ENCODE measurements around the gene C1orf185. TPM values are rescaled to one million over a fixed set of nuclear protein-coding genes. Genes with fewer than 3 reads are reported as not detected.
"Not testable (repeated sequence)": the region's sequence is repeated elsewhere in the genome, so short reads cannot be mapped to it uniquely, and the experiment has no call there.

The C1orf185 gene
- total RNA-seq, 1 donor from 2014 or later, result not detected

DNA sequence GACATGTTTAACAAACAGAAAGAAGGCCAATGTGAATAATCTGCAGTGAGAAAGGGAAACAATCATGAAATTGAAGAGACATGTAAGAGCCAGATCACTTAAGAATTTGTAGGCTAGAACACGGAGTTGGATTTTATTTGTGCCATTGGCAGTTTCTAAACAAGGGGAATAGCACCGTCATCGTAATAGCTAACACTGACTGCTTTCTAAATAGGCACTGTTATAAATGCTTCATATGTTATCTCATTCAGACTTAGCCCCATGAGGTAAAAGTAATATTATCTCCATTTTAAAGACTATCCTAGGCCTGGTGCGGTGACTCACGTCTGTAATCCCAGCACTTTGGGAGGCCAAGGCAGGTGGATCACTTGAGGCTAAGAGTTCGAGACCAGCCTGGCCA, 12.1 kb downstream of the C1orf185 start:
- H3K27ac Mint-ChIP-seq (ENCODE audit: unreplicated experiment), result no peak overlapping the region
- no peaks in the 10 kb centered on the region for H3K4me1 Mint-ChIP-seq (ENCODE audit: unreplicated experiment)
- H3K4me3 Mint-ChIP-seq (ENCODE audit: unreplicated experiment), result no peak overlapping the region
- H3K36me3 Mint-ChIP-seq (ENCODE audit: low read depth, unreplicated experiment), result no peaks in the 10 kb centered on the region
- DNase-seq (ENCODE audit: low spot score), result no peak
- no peaks in the 10 kb centered on the region for H3K27me3 Mint-ChIP-seq (ENCODE audit: unreplicated experiment)
- TF ChIP-seq, protein P1, sequence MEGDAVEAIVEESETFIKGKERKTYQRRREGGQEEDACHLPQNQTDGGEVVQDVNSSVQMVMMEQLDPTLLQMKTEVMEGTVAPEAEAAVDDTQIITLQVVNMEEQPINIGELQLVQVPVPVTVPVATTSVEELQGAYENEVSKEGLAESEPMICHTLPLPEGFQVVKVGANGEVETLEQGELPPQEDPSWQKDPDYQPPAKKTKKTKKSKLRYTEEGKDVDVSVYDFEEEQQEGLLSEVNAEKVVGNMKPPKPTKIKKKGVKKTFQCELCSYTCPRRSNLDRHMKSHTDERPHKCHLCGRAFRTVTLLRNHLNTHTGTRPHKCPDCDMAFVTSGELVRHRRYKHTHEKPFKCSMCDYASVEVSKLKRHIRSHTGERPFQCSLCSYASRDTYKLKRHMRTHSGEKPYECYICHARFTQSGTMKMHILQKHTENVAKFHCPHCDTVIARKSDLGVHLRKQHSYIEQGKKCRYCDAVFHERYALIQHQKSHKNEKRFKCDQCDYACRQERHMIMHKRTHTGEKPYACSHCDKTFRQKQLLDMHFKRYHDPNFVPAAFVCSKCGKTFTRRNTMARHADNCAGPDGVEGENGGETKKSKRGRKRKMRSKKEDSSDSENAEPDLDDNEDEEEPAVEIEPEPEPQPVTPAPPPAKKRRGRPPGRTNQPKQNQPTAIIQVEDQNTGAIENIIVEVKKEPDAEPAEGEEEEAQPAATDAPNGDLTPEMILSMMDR (IDR thresholded peaks at IDR 0.05; ENCODE audit: unreplicated experiment), result no peak
- no peaks in the 10 kb centered on the region for H3K9me3 Mint-ChIP-seq (ENCODE audit: unreplicated experiment)

- Mint-ChIP-seq H3K4me3 (ENCODE audit: unreplicated experiment) (no peak overlapping the region), H3K27me3 (ENCODE audit: unreplicated experiment) (no peaks in the 10 kb centered on the region), H3K36me3 (ENCODE audit: low read depth, unreplicated experiment) (no peaks in the 10 kb centered on the region), H3K27ac (ENCODE audit: unreplicated experiment) (no peak overlapping the region), H3K4me1 (ENCODE audit: unreplicated experiment) (no peaks in the 10 kb centered on the region), H3K9me3 (ENCODE audit: unreplicated experiment) (no peaks in the 10 kb centered on the region)
- TF ChIP-seq, protein P1 (IDR thresholded peaks at IDR 0.05; ENCODE audit: unreplicated experiment), result no peak
- DNase-seq (ENCODE audit: low spot score), result no peak
Measured at GRCh38 chr1:51115714-51116404, 13.8 kb downstream of the C1orf185 start.

- DNase-seq (ENCODE audit: low spot score), result no peak
- no peaks in the 10 kb centered on the region for H3K4me1 Mint-ChIP-seq (ENCODE audit: unreplicated experiment)
- TF ChIP-seq, protein P1 (IDR thresholded peaks at IDR 0.05; ENCODE audit: unreplicated experiment), result no peak
- H3K27ac Mint-ChIP-seq (ENCODE audit: unreplicated experiment), result no peak overlapping the region
- H3K27me3 Mint-ChIP-seq (ENCODE audit: unreplicated experiment), result no peaks in the 10 kb centered on the region
- no peak overlapping the region for H3K4me3 Mint-ChIP-seq (ENCODE audit: unreplicated experiment)
- no peaks in the 10 kb centered on the region for H3K9me3 Mint-ChIP-seq (ENCODE audit: unreplicated experiment)
- H3K36me3 Mint-ChIP-seq (ENCODE audit: low read depth, unreplicated experiment), result no peaks in the 10 kb centered on the region
Measured at GRCh38 chr1:51119331-51119730, 17.3 kb downstream of the C1orf185 start.

GRCh38 chr1:51120629-51121028, 18.6 kb downstream of the C1orf185 start:
- H3K9me3 Mint-ChIP-seq (ENCODE audit: unreplicated experiment), result no peaks in the 10 kb centered on the region
- H3K4me1 Mint-ChIP-seq (ENCODE audit: unreplicated experiment), result no peaks in the 10 kb centered on the region
- no peak overlapping the region for H3K27ac Mint-ChIP-seq (ENCODE audit: unreplicated experiment)
- DNase-seq (ENCODE audit: low spot score), result no peak
- no peaks in the 10 kb centered on the region for H3K36me3 Mint-ChIP-seq (ENCODE audit: low read depth, unreplicated experiment)
- H3K27me3 Mint-ChIP-seq (ENCODE audit: unreplicated experiment), result no peaks in the 10 kb centered on the region
- TF ChIP-seq, protein P1 (IDR thresholded peaks at IDR 0.05; ENCODE audit: unreplicated experiment), result no peak
- H3K4me3 Mint-ChIP-seq (ENCODE audit: unreplicated experiment), result no peak overlapping the region

DNA sequence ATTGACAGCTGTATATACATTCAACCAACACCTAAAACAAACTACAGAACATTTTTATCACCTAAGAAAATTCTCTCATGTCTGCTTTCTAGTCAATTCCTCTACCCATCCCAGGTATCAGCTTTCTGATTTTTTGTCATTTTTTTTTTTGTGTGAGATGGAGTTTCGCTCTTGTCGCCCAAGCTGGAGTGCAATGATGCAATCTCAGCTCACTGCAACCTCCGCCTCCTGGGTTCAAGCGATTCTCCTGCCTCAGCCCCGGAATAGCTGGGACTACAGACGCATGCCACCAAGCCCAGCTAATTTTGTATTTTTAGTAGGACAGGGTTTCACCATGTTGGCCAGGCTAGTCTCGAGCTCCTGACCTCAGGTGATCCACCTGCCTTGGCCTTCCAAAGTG, 25.1 kb downstream of the C1orf185 start:
- not testable (repeated sequence) for H3K4me1 Mint-ChIP-seq (ENCODE audit: unreplicated experiment); H3K27me3 Mint-ChIP-seq (ENCODE audit: unreplicated experiment)

More for the DNA sequence above, 25.1 kb downstream of the C1orf185 start:
- not testable (repeated sequence) for H3K27ac Mint-ChIP-seq (ENCODE audit: unreplicated experiment); H3K36me3 Mint-ChIP-seq (ENCODE audit: low read depth, unreplicated experiment); H3K9me3 Mint-ChIP-seq (ENCODE audit: unreplicated experiment); H3K4me3 Mint-ChIP-seq (ENCODE audit: unreplicated experiment); DNase-seq (ENCODE audit: low spot score)
